Measurements from ENCODE around the gene LACTB. TPM values are rescaled to one million over a fixed set of nuclear protein-coding genes. Genes with fewer than 3 reads are reported as not detected.

The LACTB gene
- total and polyA plus RNA-seq, 2 experiments from 2014 or later, result 15.2 to 20.9 TPM

DNA sequence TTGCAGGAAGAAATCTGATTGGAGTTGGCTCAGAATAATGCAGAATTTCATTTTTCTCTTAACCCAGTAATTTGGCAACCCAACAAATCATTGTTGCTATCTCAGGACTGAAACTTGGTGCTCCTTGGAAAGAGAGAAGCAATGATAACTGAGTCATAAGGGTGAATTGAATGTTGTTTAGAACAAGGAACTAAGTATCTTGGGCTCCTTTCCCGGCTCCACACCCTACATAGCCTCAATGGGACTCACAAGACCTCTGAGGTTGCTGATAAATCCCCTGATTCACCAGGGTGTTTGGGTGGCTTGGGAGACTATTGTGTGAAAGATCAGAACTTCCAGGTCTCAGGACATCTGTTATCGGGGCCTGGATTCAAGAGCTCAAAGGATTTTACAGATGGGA, 60.0 kb downstream of the LACTB start:
- H2AFZ ChIP-seq, result no peak overlapping the region
- no peak overlapping the region for H3K4me2 ChIP-seq
- ATAC-seq, result no peak

More for the DNA sequence above, 60.0 kb downstream of the LACTB start:
- no peak overlapping the region for H3K27ac ChIP-seq (ENCODE audit: low read depth)
- H3K27me3 Mint-ChIP-seq (ENCODE audit: insufficient read depth, low read depth, poor library complexity), result peaks cover 1% of the 10 kb centered on the region
- H3K4me3 Mint-ChIP-seq, result no peak overlapping the region
- no peak for DNase-seq (ENCODE audit: low spot score)
- H3K79me2 ChIP-seq (replicated peaks; ENCODE audit: insufficient read depth), result no peaks in the 10 kb centered on the region
- no peaks in the 10 kb centered on the region for H3K36me3 ChIP-seq (ENCODE audit: insufficient read depth)
- H3K4me1 ChIP-seq (ENCODE audit: insufficient read depth), result no peaks in the 10 kb centered on the region
- H4K20me1 ChIP-seq (replicated peaks; ENCODE audit: insufficient read depth), result no peaks in the 10 kb centered on the region
- TF ChIP-seq JUNB (IDR thresholded peaks at IDR 0.05; ENCODE audit: unreplicated experiment) (no peak), STAT1 (IDR thresholded peaks at IDR 0.05; ENCODE audit: unreplicated experiment) (no peak), EZH2 (IDR thresholded peaks at IDR 0.05; ENCODE audit: low read depth, unreplicated experiment) (no peak), ZNF331 (CRISPR knock-in tag; IDR thresholded peaks at IDR 0.05; ENCODE audit: low read depth) (no peak), ZNF114 (CRISPR knock-in tag; IDR thresholded peaks at IDR 0.05) (no peak), NANOG (IDR thresholded peaks at IDR 0.05; ENCODE audit: borderline replicate concordance) (no peak), EZH2phosphoT487 (IDR thresholded peaks at IDR 0.05; ENCODE audit: unreplicated experiment) (no peak), POLR2AphosphoS5 (IDR thresholded peaks at IDR 0.05; ENCODE audit: low read depth) (no peak)
- TF ChIP-seq, protein P1, sequence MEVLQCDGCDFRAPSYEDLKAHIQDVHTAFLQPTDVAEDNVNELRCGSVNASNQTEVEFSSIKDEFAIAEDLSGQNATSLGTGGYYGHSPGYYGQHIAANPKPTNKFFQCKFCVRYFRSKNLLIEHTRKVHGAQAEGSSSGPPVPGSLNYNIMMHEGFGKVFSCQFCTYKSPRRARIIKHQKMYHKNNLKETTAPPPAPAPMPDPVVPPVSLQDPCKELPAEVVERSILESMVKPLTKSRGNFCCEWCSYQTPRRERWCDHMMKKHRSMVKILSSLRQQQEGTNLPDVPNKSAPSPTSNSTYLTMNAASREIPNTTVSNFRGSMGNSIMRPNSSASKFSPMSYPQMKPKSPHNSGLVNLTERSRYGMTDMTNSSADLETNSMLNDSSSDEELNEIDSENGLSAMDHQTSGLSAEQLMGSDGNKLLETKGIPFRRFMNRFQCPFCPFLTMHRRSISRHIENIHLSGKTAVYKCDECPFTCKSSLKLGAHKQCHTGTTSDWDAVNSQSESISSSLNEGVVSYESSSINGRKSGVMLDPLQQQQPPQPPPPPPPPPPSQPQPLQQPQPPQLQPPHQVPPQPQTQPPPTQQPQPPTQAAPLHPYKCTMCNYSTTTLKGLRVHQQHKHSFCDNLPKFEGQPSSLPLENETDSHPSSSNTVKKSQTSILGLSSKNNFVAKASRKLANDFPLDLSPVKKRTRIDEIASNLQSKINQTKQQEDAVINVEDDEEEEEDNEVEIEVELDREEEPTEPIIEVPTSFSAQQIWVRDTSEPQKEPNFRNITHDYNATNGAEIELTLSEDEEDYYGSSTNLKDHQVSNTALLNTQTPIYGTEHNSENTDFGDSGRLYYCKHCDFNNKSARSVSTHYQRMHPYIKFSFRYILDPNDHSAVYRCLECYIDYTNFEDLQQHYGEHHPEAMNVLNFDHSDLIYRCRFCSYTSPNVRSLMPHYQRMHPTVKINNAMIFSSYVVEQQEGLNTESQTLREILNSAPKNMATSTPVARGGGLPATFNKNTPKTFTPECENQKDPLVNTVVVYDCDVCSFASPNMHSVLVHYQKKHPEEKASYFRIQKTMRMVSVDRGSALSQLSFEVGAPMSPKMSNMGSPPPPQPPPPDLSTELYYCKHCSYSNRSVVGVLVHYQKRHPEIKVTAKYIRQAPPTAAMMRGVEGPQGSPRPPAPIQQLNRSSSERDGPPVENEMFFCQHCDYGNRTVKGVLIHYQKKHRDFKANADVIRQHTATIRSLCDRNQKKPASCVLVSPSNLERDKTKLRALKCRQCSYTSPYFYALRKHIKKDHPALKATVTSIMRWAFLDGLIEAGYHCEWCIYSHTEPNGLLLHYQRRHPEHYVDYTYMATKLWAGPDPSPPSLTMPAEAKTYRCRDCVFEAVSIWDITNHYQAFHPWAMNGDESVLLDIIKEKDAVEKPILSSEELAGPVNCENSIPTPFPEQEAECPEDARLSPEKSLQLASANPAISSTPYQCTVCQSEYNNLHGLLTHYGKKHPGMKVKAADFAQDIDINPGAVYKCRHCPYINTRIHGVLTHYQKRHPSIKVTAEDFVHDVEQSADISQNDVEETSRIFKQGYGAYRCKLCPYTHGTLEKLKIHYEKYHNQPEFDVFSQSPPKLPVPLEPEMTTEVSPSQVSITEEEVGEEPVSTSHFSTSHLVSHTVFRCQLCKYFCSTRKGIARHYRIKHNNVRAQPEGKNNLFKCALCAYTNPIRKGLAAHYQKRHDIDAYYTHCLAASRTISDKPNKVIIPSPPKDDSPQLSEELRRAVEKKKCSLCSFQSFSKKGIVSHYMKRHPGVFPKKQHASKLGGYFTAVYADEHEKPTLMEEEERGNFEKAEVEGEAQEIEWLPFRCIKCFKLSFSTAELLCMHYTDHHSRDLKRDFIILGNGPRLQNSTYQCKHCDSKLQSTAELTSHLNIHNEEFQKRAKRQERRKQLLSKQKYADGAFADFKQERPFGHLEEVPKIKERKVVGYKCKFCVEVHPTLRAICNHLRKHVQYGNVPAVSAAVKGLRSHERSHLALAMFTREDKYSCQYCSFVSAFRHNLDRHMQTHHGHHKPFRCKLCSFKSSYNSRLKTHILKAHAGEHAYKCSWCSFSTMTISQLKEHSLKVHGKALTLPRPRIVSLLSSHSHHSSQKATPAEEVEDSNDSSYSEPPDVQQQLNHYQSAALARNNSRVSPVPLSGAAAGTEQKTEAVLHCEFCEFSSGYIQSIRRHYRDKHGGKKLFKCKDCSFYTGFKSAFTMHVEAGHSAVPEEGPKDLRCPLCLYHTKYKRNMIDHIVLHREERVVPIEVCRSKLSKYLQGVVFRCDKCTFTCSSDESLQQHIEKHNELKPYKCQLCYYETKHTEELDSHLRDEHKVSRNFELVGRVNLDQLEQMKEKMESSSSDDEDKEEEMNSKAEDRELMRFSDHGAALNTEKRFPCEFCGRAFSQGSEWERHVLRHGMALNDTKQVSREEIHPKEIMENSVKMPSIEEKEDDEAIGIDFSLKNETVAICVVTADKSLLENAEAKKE (CRISPR knock-in tag; IDR thresholded peaks at IDR 0.05), result no peak
- TF ChIP-seq, protein P2, sequence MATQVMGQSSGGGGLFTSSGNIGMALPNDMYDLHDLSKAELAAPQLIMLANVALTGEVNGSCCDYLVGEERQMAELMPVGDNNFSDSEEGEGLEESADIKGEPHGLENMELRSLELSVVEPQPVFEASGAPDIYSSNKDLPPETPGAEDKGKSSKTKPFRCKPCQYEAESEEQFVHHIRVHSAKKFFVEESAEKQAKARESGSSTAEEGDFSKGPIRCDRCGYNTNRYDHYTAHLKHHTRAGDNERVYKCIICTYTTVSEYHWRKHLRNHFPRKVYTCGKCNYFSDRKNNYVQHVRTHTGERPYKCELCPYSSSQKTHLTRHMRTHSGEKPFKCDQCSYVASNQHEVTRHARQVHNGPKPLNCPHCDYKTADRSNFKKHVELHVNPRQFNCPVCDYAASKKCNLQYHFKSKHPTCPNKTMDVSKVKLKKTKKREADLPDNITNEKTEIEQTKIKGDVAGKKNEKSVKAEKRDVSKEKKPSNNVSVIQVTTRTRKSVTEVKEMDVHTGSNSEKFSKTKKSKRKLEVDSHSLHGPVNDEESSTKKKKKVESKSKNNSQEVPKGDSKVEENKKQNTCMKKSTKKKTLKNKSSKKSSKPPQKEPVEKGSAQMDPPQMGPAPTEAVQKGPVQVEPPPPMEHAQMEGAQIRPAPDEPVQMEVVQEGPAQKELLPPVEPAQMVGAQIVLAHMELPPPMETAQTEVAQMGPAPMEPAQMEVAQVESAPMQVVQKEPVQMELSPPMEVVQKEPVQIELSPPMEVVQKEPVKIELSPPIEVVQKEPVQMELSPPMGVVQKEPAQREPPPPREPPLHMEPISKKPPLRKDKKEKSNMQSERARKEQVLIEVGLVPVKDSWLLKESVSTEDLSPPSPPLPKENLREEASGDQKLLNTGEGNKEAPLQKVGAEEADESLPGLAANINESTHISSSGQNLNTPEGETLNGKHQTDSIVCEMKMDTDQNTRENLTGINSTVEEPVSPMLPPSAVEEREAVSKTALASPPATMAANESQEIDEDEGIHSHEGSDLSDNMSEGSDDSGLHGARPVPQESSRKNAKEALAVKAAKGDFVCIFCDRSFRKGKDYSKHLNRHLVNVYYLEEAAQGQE (IDR thresholded peaks at IDR 0.05; ENCODE audit: unreplicated experiment), result no peak
- TF ChIP-seq, protein P3, sequence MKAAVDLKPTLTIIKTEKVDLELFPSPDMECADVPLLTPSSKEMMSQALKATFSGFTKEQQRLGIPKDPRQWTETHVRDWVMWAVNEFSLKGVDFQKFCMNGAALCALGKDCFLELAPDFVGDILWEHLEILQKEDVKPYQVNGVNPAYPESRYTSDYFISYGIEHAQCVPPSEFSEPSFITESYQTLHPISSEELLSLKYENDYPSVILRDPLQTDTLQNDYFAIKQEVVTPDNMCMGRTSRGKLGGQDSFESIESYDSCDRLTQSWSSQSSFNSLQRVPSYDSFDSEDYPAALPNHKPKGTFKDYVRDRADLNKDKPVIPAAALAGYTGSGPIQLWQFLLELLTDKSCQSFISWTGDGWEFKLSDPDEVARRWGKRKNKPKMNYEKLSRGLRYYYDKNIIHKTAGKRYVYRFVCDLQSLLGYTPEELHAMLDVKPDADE (IDR thresholded peaks at IDR 0.05), result no peak
- H3K27me3 ChIP-seq (ENCODE audit: insufficient read depth), result no peaks in the 10 kb centered on the region
- H3K27ac Mint-ChIP-seq, result no peak overlapping the region
- no peaks in the 10 kb centered on the region for H3K4me1 Mint-ChIP-seq
- no peaks in the 10 kb centered on the region for H3K9me2 ChIP-seq (ENCODE audit: insufficient read depth)
- no peak overlapping the region for H3K4me3 ChIP-seq
- H3F3A ChIP-seq (replicated peaks; ENCODE audit: low read depth), result no peaks in the 10 kb centered on the region
- no peaks in the 10 kb centered on the region for H3K9me3 Mint-ChIP-seq
- H3K36me3 Mint-ChIP-seq (ENCODE audit: low read depth), result no peaks in the 10 kb centered on the region

Measured in GM23338 (cell line).